Measurements from ENCODE around the gene MAP3K9. TPM values are rescaled to one million over a fixed set of nuclear protein-coding genes. Genes with fewer than 3 reads are reported as not detected.
"Not testable (repeated sequence)": the region's sequence is repeated elsewhere in the genome, so short reads cannot be mapped to it uniquely, and the experiment has no call there.

Gene MAP3K9
- total and polyA plus RNA-seq, 9 of the 15 experiments (the other 6 are each of a cell fraction or from before 2014, with no cell fraction given), result 0.03 to 0.60 (median 0.36) TPM

DNA sequence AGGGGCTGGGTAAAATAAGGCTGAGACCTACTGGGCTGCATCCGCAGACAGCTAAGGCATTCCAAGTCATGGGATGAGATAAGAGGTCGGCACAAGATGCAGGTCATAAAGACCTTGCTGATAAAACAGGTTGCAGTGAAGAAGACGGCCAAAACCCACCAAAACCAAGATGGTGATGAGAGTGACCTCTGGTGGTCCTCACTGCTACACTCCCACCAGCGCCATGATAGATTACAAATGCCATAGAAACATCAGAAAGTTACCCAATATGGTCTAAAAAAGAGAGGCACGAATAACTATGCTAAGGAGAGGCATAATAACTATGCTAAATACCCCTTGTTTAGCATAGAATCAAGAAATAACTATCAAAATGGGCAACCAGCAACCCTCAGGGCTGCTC lies 46.2 kb upstream of the MAP3K9 start:
- Histone ChIP-seq H4K20me1 (replicated peaks; ENCODE audit: control insufficient read depth, insufficient read depth, low read length) (no peaks in the 10 kb centered on the region), H3K27ac (ENCODE audit: extremely low read depth, low read depth, low read length) (no peak overlapping the region), H3K9me1 (ENCODE audit: control insufficient read depth, insufficient read depth, low read length) (no peaks in the 10 kb centered on the region), H3K4me3 (no peak overlapping the region), H3K79me2 (ENCODE audit: control insufficient read depth, insufficient read depth, low read length) (no peaks in the 10 kb centered on the region), H2AFZ (ENCODE audit: low read depth, low read length) (no peak overlapping the region), H3K9ac (ENCODE audit: insufficient read depth in 1 of 2, low read depth in 2 of 2, low read length in 2 of 2) (no peak overlapping the region), H3K27me3 (ENCODE audit: control insufficient read depth in 2 of 2, insufficient read depth in 2 of 2, low read length in 2 of 2) (no peaks in the 10 kb centered on the region), H3K4me2 (ENCODE audit: insufficient read depth, low read length) (no peak overlapping the region), H3K4me1 (replicated peaks in 1 of 2; ENCODE audit: control insufficient read depth in 2 of 2, insufficient read depth in 2 of 2, low read length in 2 of 2) (no peaks in the 10 kb centered on the region), H3K9me3 (replicated peaks; ENCODE audit: control insufficient read depth, insufficient read depth, low read depth, low read length) (no peaks in the 10 kb centered on the region), H3K36me3 (ENCODE audit: control insufficient read depth, insufficient read depth, low read length) (no peaks in the 10 kb centered on the region)
- no TSS peak for BruUV-seq (replicated peaks)
- in situ Hi-C loops (cut with MboI) (no loop called here), intact Hi-C loops (cut with micrococcal nuclease) (no loop called here)
- TF ChIP-seq NCOR1 (IDR thresholded peaks at IDR 0.05) (no peak), RAD21 (CRISPR knock-in tag; conservative IDR thresholded peaks at IDR 0.05 in 1 of 2, IDR thresholded peaks at IDR 0.05 in 1 of 2) (peak in 1 of 2 experiments; percentile 7; a peak in 1 of 4 replicates)
- ChIA-PET CTCF (ENCODE audit: low intra/inter-chr PET ratio) (no interaction called here), POLR2A (no interaction called here)
- 13% methylated on average over 5 of the region's 5 CpGs for WGBS (ENCODE audit: insufficient coverage, low coverage, missing lambda C conversion rate)
- DNase-seq (ENCODE audit: extremely low read depth in 1 of 4, low spot score in 3 of 4) (no peak), FAIRE-seq (no peak), ATAC-seq (no peak)

DNA sequence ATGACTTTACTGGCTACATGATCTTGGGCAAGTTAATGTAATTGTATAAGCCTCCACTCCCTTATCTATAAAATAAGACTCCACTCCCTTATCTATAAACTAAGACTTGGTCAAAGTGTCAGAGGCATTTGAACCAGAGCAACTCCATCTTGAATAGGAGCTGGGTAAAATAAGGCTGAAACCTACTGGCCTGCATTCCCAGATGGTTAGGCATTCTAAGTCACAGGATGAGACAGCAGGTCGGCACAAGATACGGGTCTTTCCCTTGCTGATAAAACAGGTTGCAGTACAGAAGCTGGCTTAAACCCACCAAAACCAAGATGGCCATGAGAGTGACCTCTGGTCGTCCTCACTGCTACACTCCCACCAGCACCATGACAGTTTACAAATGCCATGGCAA lies 44.3 kb upstream of the MAP3K9 start:
- BruUV-seq (replicated peaks); CTCF ChIA-PET (ENCODE audit: low intra/inter-chr PET ratio); intact Hi-C loops (cut with micrococcal nuclease); ATAC-seq; H2AFZ ChIP-seq (ENCODE audit: low read depth, low read length); H3K27me3 ChIP-seq (ENCODE audit: control insufficient read depth in 2 of 2, insufficient read depth in 2 of 2, low read length in 2 of 2); H3K4me2 ChIP-seq (ENCODE audit: insufficient read depth, low read length); H4K20me1 ChIP-seq (replicated peaks; ENCODE audit: control insufficient read depth, insufficient read depth, low read length); DNase-seq (ENCODE audit: extremely low read depth in 1 of 4, low spot score in 3 of 4); H3K9ac ChIP-seq (ENCODE audit: insufficient read depth in 1 of 2, low read depth in 2 of 2, low read length in 2 of 2); H3K36me3 ChIP-seq (ENCODE audit: control insufficient read depth, insufficient read depth, low read length); H3K9me1 ChIP-seq (ENCODE audit: control insufficient read depth, insufficient read depth, low read length); H3K27ac ChIP-seq (ENCODE audit: extremely low read depth, low read depth, low read length); H3K79me2 ChIP-seq (ENCODE audit: control insufficient read depth, insufficient read depth, low read length); in situ Hi-C loops (cut with MboI); H3K9me3 ChIP-seq (replicated peaks; ENCODE audit: control insufficient read depth, insufficient read depth, low read depth, low read length); H3K4me3 ChIP-seq; H3K4me1 ChIP-seq (replicated peaks in 1 of 2; ENCODE audit: control insufficient read depth in 2 of 2, insufficient read depth in 2 of 2, low read length in 2 of 2); FAIRE-seq: not testable (repeated sequence)
- POLR2A ChIA-PET, result interaction anchor here (0.6 kb wide), 1 partner anchor 8 kb away, joined by 3 read pairs; no protein-coding TSS in a partner anchor
- WGBS (ENCODE audit: insufficient coverage, low coverage, missing lambda C conversion rate), result 7% methylated on average over 2 of the region's 3 CpGs
- TF ChIP-seq, protein P1, sequence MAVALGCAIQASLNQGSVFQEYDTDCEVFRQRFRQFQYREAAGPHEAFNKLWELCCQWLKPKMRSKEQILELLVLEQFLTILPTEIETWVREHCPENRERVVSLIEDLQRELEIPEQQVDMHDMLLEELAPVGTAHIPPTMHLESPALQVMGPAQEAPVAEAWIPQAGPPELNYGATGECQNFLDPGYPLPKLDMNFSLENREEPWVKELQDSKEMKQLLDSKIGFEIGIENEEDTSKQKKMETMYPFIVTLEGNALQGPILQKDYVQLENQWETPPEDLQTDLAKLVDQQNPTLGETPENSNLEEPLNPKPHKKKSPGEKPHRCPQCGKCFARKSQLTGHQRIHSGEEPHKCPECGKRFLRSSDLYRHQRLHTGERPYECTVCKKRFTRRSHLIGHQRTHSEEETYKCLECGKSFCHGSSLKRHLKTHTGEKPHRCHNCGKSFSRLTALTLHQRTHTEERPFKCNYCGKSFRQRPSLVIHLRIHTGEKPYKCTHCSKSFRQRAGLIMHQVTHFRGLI (CRISPR knock-in tag; IDR thresholded peaks at IDR 0.05), result peak; percentile 81
- TF ChIP-seq ZNF197 (CRISPR knock-in tag; IDR thresholded peaks at IDR 0.05; ENCODE audit: low read depth), result peak; percentile 93
- peak; percentile 82 for TF ChIP-seq PTTG1 (tag; IDR thresholded peaks at IDR 0.05; ENCODE audit: low read depth)
- peak; percentile 67 for TF ChIP-seq ETV1 (tag; conservative IDR thresholded peaks at IDR 0.05; ENCODE audit: low read depth)
- TF ChIP-seq SRF (CRISPR knock-in tag; IDR thresholded peaks at IDR 0.05), result 0 out of 4 replicates have a peak, but pooled peaks of 1 of the 2 experiments have one; percentile 23
- TF ChIP-seq ZNF76 (CRISPR knock-in tag; IDR thresholded peaks at IDR 0.05; ENCODE audit: borderline replicate concordance), result peak; percentile 89
- TF ChIP-seq ZNF644 (tag; IDR thresholded peaks at IDR 0.05; ENCODE audit: low read depth), result peak; percentile 82; the same call in 1 of the 2 replicates
- 0 out of 2 replicates have a peak, but pooled peaks have one; percentile 43 for TF ChIP-seq HOXB6 (CRISPR knock-in tag; IDR thresholded peaks at IDR 0.05; ENCODE audit: borderline replicate concordance)
- TF ChIP-seq DDX20 (tag; IDR thresholded peaks at IDR 0.05; ENCODE audit: low read depth), result 0 out of 2 replicates have a peak, but pooled peaks have one; percentile 53
- peak; percentile 83 for TF ChIP-seq SMAD4 (CRISPR knock-in tag; conservative IDR thresholded peaks at IDR 0.05)
- TF ChIP-seq ZNF444 (CRISPR knock-in tag; IDR thresholded peaks at IDR 0.05), result 0 out of 2 replicates have a peak, but pooled peaks have one; percentile 17
- 0 out of 2 replicates have a peak, but pooled peaks have one; percentile 23 for TF ChIP-seq TCFL5 (CRISPR knock-in tag; conservative IDR thresholded peaks at IDR 0.05)
- peak; percentile 79 for TF ChIP-seq E2F3 (CRISPR knock-in tag; IDR thresholded peaks at IDR 0.05)
